SK-N-SH treated with all-trans-retinoic acid at 6 μM for 48 hours (cell line): ENCODE results near the gene RDH14.

Experiments
- ATAC-seq: fragments of 200-7000 bp; cut with Tn5 transposase; 3 replicates; pipeline ENCODE4 v1.9.1; 2020; ENCODE audit warnings: mild to moderate bottlenecking, moderate library complexity
- ARNTL ChIP-seq: fragments of 450-650 bp; formaldehyde crosslinking; IDR thresholded peaks from 2 replicates; pipeline ENCODE4 v1.5.0; 2020; ENCODE audit warnings: low read depth, mild to moderate bottlenecking, moderate library complexity, borderline replicate concordance
- BACH2 ChIP-seq: fragments of 250-450 bp; sonication (Bioruptor Pico); IDR thresholded peaks from 2 replicates; pipeline ENCODE4 v1.9.0; 2021; ENCODE audit warnings: mild to moderate bottlenecking, borderline replicate concordance
- CREB5 ChIP-seq: fragments of 250-450 bp; sonication (Bioruptor Pico); IDR thresholded peaks from 2 replicates; pipeline ENCODE4 v1.5.1; 2020; ENCODE audit warnings: low read depth, mild to moderate bottlenecking, moderate library complexity
- CSDC2 ChIP-seq: fragments of 250-450 bp; sonication (Bioruptor Pico); IDR thresholded peaks from 2 replicates; pipeline ENCODE4 v1.5.0; 2020; ENCODE audit warnings: mild to moderate bottlenecking, moderate library complexity
- ESRRG ChIP-seq: fragments of 250-450 bp; sonication (Bioruptor Pico); IDR thresholded peaks from 2 replicates; pipeline ENCODE4 v1.6.1; 2021; ENCODE audit warnings: mild to moderate bottlenecking
- OSR1 ChIP-seq: fragments of 250-450 bp; sonication (Bioruptor Pico); IDR thresholded peaks from 2 replicates; pipeline ENCODE4 v1.8.0; 2022; ENCODE audit warnings: moderate library complexity, mild to moderate bottlenecking, inconsistent platforms
- PATZ1 ChIP-seq: fragments of 250-450 bp; sonication (Bioruptor Pico); IDR thresholded peaks from 2 replicates; pipeline ENCODE4 v1.8.0; 2020; ENCODE audit warnings: mild to moderate bottlenecking, moderate library complexity, borderline replicate concordance
- POU6F1 ChIP-seq: fragments of 250-450 bp; sonication (Bioruptor Pico); IDR thresholded peaks from 2 replicates; pipeline ENCODE4 v1.8.0; 2021; ENCODE audit warnings: low read depth, mild to moderate bottlenecking, moderate library complexity, borderline replicate concordance
- PPARA ChIP-seq: fragments of 250-450 bp; sonication (Bioruptor Pico); IDR thresholded peaks from 2 replicates; pipeline ENCODE4 v1.5.0; 2020; ENCODE audit warnings: mild to moderate bottlenecking, borderline replicate concordance
- RARB ChIP-seq: fragments of 250-450 bp; sonication (Bioruptor Pico); IDR thresholded peaks from 2 replicates; pipeline ENCODE4 v1.8.0; 2021; ENCODE audit warnings: mild to moderate bottlenecking, moderate library complexity
- SNAI2 ChIP-seq: fragments of 250-450 bp; sonication (Bioruptor Pico); IDR thresholded peaks from 2 replicates; pipeline ENCODE4 v1.5.0; 2020; ENCODE audit warnings: mild to moderate bottlenecking, moderate library complexity
- TOX ChIP-seq: fragments of 250-450 bp; sonication (Bioruptor Pico); IDR thresholded peaks from 2 replicates; pipeline ENCODE4 v1.8.0; 2021; ENCODE audit warnings: mild to moderate bottlenecking, moderate library complexity, borderline replicate concordance
- TSHZ2 ChIP-seq: fragments of 250-450 bp; sonication (Bioruptor Pico); IDR thresholded peaks from 2 replicates; pipeline ENCODE4 v1.5.0; 2020; ENCODE audit warnings: mild to moderate bottlenecking, moderate library complexity
- ZFP3 ChIP-seq: fragments of 250-450 bp; sonication (Bioruptor Pico); IDR thresholded peaks from 2 replicates; pipeline ENCODE4 v1.5.0; 2020; ENCODE audit warnings: mild to moderate bottlenecking, moderate library complexity
- ZFP30 ChIP-seq: fragments of 450-650 bp; formaldehyde crosslinking; IDR thresholded peaks from 2 replicates; pipeline ENCODE4 v1.5.0; 2022; ENCODE audit warnings: mild to moderate bottlenecking, moderate library complexity
- ZNF565 ChIP-seq: fragments of 450-650 bp; formaldehyde crosslinking; conservative IDR thresholded peaks from 2 replicates; pipeline ENCODE4 v1.5.0; 2020; ENCODE audit warnings: low read depth, mild to moderate bottlenecking, moderate library complexity
- ZNF70 ChIP-seq: fragments of 450-650 bp; formaldehyde crosslinking; IDR thresholded peaks from 2 replicates; pipeline ENCODE4 v1.5.0; 2020; ENCODE audit warnings: mild to moderate bottlenecking, moderate library complexity
- ZNF8 ChIP-seq: fragments of 450-650 bp; formaldehyde crosslinking; IDR thresholded peaks from 2 replicates; pipeline ENCODE4 v1.5.0; 2020; ENCODE audit warnings: mild to moderate bottlenecking, moderate library complexity

The RDH14 gene

GRCh38 chr2:18559531-18560030 is 872 bp downstream of the RDH14 start:
- TF ChIP-seq ZNF565 (CRISPR knock-in tag) (no peak), CREB5 (CRISPR knock-in tag) (no peak), TOX (no peak), ZFP30 (CRISPR knock-in tag) (no peak), ARNTL (no peak), PPARA (CRISPR knock-in tag) (no peak)
- no peak; the same call in 1 of the 3 replicates for ATAC-seq

- no peak for ATAC-seq
- no peak for TF ChIP-seq POU6F1 (CRISPR knock-in tag)
- TF ChIP-seq ZFP30 (CRISPR knock-in tag) = no peak
- TF ChIP-seq SNAI2 (CRISPR knock-in tag) = no peak
- TF ChIP-seq CSDC2 (CRISPR knock-in tag) = no peak
- no peak for TF ChIP-seq CREB5 (CRISPR knock-in tag)
- no peak for TF ChIP-seq TSHZ2 (CRISPR knock-in tag)
- TF ChIP-seq RARB (CRISPR knock-in tag) = no peak
- TF ChIP-seq TOX = no peak
- no peak for TF ChIP-seq OSR1 (CRISPR knock-in tag)
- no peak for TF ChIP-seq ZNF8
- TF ChIP-seq ARNTL = no peak
- no peak for TF ChIP-seq ZFP3 (CRISPR knock-in tag)
- TF ChIP-seq BACH2 (CRISPR knock-in tag) = no peak
- no peak for TF ChIP-seq PATZ1 (CRISPR knock-in tag)
- no peak for TF ChIP-seq ESRRG (CRISPR knock-in tag)
- TF ChIP-seq ZNF70 (CRISPR knock-in tag) = no peak
These were observed 2.0 kb downstream of the RDH14 start for GRCh38 chr2:18558458-18558857.

GRCh38 chr2:18557121-18557520 is 3.3 kb downstream of the RDH14 start:
- ATAC-seq = no peak
- TF ChIP-seq SNAI2 (CRISPR knock-in tag) = no peak
- no peak for TF ChIP-seq ARNTL
- no peak for TF ChIP-seq TSHZ2 (CRISPR knock-in tag)
- no peak for TF ChIP-seq POU6F1 (CRISPR knock-in tag)
- TF ChIP-seq ZNF565 (CRISPR knock-in tag) = no peak
- TF ChIP-seq BACH2 (CRISPR knock-in tag) = no peak
- no peak for TF ChIP-seq ESRRG (CRISPR knock-in tag)
- TF ChIP-seq CREB5 (CRISPR knock-in tag) = no peak
- no peak for TF ChIP-seq ZFP3 (CRISPR knock-in tag)
- no peak for TF ChIP-seq PPARA (CRISPR knock-in tag)
- no peak for TF ChIP-seq ZNF8
- no peak for TF ChIP-seq TOX
- TF ChIP-seq PATZ1 (CRISPR knock-in tag) = no peak
